HL-60/S4 treated with retinoic acid at 250 ng/mL for 4 days and 3 days (cell line): ENCODE data around the gene ALDH1L1.

Source experiments
- in situ Hi-C: fragments of 300-500 bp; cut with MboI; formaldehyde crosslinking; loops from 2 replicates; pipeline ENCODE4 v1.7.0; 2022; ENCODE audit warnings: low sequenced_read_pairs

ALDH1L1 gene

GRCh38 chr3:126135406-126136076 is 44.8 kb downstream of the ALDH1L1 start:
- in situ Hi-C loops, result no loop called here

GRCh38 chr3:126135071-126135405 is 45.3 kb downstream of the ALDH1L1 start:
- in situ Hi-C loops, result no loop called here

DNA sequence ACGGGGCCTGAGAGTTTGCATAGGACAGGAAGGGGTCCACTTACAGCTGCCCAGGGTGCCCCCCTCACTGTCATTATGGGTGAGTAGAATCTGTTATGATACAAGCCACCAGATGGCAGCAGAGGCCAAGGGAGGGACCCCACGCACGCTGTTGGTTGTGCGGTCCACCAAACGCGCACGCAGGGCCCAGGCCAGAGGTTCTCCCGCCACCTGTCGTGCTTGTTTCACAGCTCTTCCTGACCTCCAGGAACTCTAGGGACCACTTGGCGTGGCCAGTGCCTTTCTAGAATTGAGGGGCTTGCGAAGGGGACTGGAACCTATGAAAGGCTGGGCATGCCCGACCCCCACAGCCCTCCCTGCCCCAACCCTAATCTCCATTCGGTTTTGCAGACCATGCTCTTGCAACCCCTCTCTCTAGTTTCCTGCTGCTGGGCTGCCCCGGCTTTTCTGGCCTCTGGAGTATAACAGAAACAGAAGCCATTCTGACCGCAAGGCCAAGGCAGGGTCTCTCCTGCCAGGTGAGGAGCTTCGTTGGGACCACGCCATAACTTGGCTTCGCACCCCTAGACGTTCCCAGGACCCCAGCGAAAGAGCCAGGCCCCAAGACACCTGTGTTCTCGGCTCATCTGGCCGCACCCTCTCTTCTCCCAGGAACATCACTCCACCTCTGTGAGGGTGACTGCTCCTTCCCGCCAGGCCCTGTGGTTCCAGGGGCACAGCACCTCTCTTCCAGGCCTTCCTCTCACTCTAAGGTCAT is 46.0 kb downstream of the ALDH1L1 start:
- in situ Hi-C loops, result no loop called here

DNA sequence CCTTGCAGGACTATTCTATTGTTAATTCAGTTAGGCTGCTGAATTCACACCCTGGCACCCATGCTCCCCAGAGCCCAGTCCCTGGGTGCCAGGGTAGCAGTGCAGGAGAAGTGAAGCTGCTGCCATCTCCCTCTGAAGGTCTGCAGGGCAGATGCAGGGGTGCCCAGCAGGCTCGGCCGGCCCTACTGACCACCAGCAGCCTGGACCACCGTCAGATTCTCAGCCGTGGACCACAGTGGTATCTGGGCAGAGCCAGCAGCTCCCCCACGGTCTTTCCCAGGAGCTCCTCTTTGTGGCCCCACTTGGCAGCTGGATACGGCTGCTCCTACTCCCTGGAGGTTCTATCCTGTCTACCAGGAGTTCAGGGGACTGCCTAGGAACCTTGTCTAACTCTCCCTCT is 46.8 kb downstream of the ALDH1L1 start:
- in situ Hi-C loops, result no loop called here

GRCh38 chr3:126132751-126133511 is 47.5 kb downstream of the ALDH1L1 start:
- in situ Hi-C loops, result no loop called here

GRCh38 chr3:126131881-126132750 is 48.3 kb downstream of the ALDH1L1 start:
- in situ Hi-C loops, result no loop called here

GRCh38 chr3:126130981-126131745 is 49.2 kb downstream of the ALDH1L1 start:
- in situ Hi-C loops, result no loop called here

- in situ Hi-C loops, result no loop called here
Measured at GRCh38 chr3:126130081-126130855, 50.1 kb downstream of the ALDH1L1 start.

DNA sequence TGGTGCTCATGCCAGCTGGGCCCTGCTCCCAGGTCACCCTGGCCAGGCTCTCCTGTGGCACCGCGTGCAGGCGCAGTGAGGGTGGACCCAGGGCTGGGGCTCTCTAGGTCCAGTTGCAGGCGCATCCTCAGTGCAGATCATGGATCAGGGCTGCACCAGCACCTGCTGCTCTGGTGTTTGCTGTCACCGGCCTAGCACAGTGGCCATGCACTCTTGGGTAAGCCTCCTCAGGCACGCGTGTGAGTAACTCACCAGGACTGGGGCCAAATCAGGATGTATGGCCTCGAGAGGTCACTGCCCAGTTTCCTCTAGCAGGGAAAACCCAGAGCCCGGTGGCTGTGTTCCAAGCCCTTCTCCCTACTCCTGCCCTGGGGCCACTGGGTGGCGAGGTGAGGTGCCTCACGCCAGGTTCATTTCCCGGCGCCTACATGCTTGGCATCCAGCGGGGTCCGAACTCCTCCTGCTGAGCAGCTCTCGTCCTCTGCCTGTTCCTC is 50.9 kb downstream of the ALDH1L1 start:
- in situ Hi-C loops, result no loop called here

DNA sequence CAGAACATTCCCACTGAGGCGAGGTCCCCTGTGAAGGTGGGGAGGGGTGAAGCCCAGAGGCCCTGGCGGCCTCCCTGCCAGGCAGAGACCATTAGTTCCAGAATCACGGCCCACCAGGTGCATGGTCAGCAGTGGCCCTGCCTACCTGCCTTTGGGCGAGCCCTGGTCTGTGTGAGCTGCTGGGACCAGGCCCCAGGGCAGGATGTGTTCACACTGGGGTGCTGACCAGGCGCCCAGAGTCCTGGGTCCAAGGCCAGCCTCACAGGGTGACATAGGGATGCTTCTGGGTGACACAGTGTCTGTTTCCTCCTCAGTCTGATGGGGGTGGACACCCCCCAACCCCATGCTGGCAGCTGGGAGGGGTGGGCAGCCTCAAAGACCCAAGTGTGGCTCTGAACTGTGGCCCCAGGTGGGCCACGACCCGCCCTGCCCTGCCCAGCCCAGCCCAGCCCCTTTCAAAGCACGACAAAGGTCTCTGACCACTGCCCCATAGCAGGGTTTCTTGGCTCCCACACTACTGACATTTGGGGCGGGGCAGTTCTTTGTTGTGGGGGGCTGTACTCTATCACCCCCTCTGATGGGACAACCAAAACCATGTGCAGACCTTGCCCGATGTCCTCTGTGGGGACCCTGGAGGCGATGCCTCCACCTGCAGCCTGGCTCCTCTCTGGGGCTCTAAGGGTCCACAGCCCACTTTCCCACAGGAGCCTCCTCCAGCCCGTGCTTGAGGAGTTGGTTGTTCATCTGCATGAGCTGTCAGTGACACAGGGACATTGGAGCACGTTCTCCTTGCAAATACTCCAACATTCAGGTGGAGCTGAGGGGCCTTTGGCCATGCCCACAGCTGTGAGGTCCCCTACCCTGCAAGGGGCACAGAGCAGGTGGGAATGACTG is 51.6 kb downstream of the ALDH1L1 start:
- in situ Hi-C loops, result no loop called here

GRCh38 chr3:126127904-126128303 is 52.5 kb downstream of the ALDH1L1 start:
- in situ Hi-C loops, result no loop called here

- in situ Hi-C loops, result no loop called here
Measured at GRCh38 chr3:126127452-126127851, 52.9 kb downstream of the ALDH1L1 start.

DNA sequence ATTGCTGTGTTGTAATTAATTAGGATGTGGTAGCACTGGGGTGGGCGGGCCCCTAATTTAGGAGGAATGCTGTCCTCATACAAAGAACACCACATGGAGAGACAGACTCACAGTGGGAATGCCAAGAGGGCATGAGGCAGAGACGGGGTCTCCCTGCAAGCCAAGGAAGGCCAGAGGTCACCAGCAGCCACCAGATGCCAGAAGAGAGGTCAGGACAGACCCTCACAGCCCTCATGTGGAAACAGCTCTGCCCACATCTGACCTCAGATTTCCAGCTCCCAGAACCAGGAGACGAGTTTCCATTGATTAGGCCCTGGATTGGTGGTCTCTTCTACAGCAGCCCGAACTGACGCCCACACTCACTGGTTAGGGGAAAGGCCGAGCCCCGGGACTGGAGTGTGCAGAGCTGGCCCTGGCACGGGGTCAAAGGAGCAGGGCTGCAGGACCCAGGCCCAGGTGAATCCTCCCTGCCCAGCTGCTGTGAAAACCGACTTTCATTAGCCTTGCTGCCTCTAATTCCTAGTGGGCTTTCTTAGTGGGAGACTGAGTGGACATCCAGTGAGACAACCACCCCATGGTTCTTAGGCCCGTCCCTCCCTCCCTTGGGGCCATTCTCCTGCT is 53.5 kb downstream of the ALDH1L1 start:
- in situ Hi-C loops, result no loop called here

DNA sequence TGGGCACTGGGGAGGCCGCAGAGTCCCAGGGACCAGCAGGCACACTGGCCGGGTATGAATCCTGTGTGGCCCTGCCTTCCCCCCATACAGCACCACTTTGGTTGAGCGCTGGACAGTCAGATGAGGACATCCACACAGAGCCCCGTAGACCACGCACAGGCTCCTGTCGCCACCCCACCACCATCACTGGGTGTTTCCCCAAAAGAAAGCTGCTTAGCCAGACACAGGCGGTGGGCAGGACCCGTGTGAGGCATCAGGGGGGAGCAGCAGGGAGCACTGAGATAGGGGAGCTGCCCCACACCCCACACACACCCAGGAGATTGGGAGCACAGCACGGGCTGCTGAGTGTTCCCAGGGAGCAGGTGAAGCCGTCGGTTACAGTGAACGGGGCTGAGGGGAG is 54.1 kb downstream of the ALDH1L1 start:
- in situ Hi-C loops, result no loop called here

DNA sequence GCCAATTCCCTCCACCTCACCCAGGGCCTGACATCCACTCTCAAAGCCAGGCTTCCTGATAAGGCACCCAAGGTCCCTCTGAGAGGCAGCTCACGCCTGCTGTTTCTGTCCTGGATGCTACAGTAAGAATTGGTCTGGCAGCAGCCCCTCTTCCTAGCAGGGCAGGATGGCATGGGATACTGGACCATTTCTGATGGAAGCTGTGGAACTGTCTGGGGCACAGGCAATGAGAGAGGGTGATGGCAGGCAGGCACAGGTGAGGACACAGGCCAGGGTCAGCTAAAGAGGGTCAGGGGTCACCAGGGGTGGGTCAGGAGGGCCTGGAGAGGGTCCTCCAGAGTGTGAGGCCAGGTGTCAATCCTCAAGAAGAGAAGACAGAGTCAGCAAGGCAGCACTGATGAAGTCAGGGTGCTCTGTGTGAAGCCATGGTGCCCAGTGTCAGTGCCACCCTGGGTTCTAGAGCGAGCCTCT is 54.6 kb downstream of the ALDH1L1 start:
- in situ Hi-C loops, result no loop called here

- in situ Hi-C loops, result no loop called here
Measured at GRCh38 chr3:126125341-126125740, 55.0 kb downstream of the ALDH1L1 start.

- in situ Hi-C loops, result no loop called here
Measured at GRCh38 chr3:126124896-126125295, 55.5 kb downstream of the ALDH1L1 start.
